ENCODE results near the gene CC2D1A. TPM values are rescaled to one million over a fixed set of nuclear protein-coding genes. Genes with fewer than 3 reads are reported as not detected.
"Not testable (repeated sequence)": the region's sequence is repeated elsewhere in the genome, so short reads cannot be mapped to it uniquely, and the experiment has no call there.

CC2D1A gene
- total RNA-seq, 4 donors from 2014 or later, result 29.3 to 36.4 (median 31.3) TPM

GRCh38 chr19:13965377-13965896 lies 59.4 kb downstream of the CC2D1A start:
- DNase-seq, result no peak
- Histone ChIP-seq H3K4me1 (no peaks in the 10 kb centered on the region), H3K27ac (no peak overlapping the region), H3K27me3 (no peaks in the 10 kb centered on the region), H3K9me3 (no peaks in the 10 kb centered on the region), H3K36me3 (peaks cover 64 to 80% of the 10 kb centered on the region in 2 donors), H3K4me3 (replicated peaks in 1 of 3) (no peak overlapping the region)
- no peak for TF ChIP-seq CTCF (IDR thresholded peaks at IDR 0.05)
- TF ChIP-seq POLR2A (IDR thresholded peaks at IDR 0.05), result no peak
- intact Hi-C loops (cut with DNase I), result no loop called here
- 90 to 97% methylated on average over 8 to 21 of the region's 24 CpGs for WGBS, 2 donors

- DNase-seq, result no peak
- Histone ChIP-seq H3K27me3 (no peaks in the 10 kb centered on the region), H3K4me1 (no peaks in the 10 kb centered on the region), H3K9me3 (no peaks in the 10 kb centered on the region), H3K27ac (no peak overlapping the region), H3K4me3 (replicated peaks in 1 of 3) (no peak overlapping the region), H3K36me3 (peaks cover 57 to 75% of the 10 kb centered on the region in 2 donors)
- intact Hi-C loops (cut with DNase I), result no loop called here
- TF ChIP-seq POLR2A (IDR thresholded peaks at IDR 0.05), result no peak
- no peak for TF ChIP-seq CTCF (IDR thresholded peaks at IDR 0.05)
- WGBS, 2 donors, result 92 to 98% methylated on average over 10 to 13 of the region's 20 CpGs
Observed at GRCh38 chr19:13965926-13966683, 60.1 kb downstream of the CC2D1A start.

- Histone ChIP-seq H3K36me3 (peaks cover 53 to 71% of the 10 kb centered on the region in 2 donors), H3K4me3 (replicated peaks in 1 of 3) (no peak overlapping the region), H3K9me3 (no peaks in the 10 kb centered on the region), H3K27me3 (no peaks in the 10 kb centered on the region), H3K27ac (no peak overlapping the region), H3K4me1 (no peaks in the 10 kb centered on the region)
- intact Hi-C loops (cut with DNase I), result no loop called here
- TF ChIP-seq POLR2A (IDR thresholded peaks at IDR 0.05), result no peak
- TF ChIP-seq CTCF (IDR thresholded peaks at IDR 0.05), result no peak
- 90 to 97% methylated on average over 2 to 6 of the region's 14 CpGs for WGBS, 2 donors
- no peak for DNase-seq
Observed at GRCh38 chr19:13966684-13967128, 60.7 kb downstream of the CC2D1A start.

- H3K9me3 ChIP-seq; H3K4me3 ChIP-seq (replicated peaks in 1 of 3); H3K27ac ChIP-seq; DNase-seq; H3K4me1 ChIP-seq; H3K27me3 ChIP-seq; intact Hi-C loops (cut with DNase I): not testable (repeated sequence)
- WGBS, 2 donors, result 95 to 97% methylated on average over 8 of the region's 8 CpGs
- H3K36me3 ChIP-seq, result peaks cover 53 to 67% of the 10 kb centered on the region in 2 donors
Observed at GRCh38 chr19:13967206-13967605, 61.2 kb downstream of the CC2D1A start.

- 94 to 97% methylated on average over 16 to 22 of the region's 22 CpGs for WGBS, 2 donors
- H3K4me1 ChIP-seq, result no peaks in the 10 kb centered on the region
- no peak for TF ChIP-seq CTCF (IDR thresholded peaks at IDR 0.05)
- TF ChIP-seq POLR2A (IDR thresholded peaks at IDR 0.05), result no peak
- intact Hi-C loops (cut with DNase I), result no loop called here
- no peaks in the 10 kb centered on the region for H3K9me3 ChIP-seq
- H3K27ac ChIP-seq, result no peak overlapping the region
- no peak overlapping the region for H3K4me3 ChIP-seq (replicated peaks in 1 of 3)
- no peak for DNase-seq
- H3K27me3 ChIP-seq, result no peaks in the 10 kb centered on the region
- peaks cover 53 to 67% of the 10 kb centered on the region in 2 donors for H3K36me3 ChIP-seq
Observed at GRCh38 chr19:13968383-13968935, 62.5 kb downstream of the CC2D1A start.
